SK-N-MC (cell line): ENCODE measurements around the gene FUT8.

Experiments used
- EZH2 ChIP-seq: fragments of 200-600 bp; sonication (generic); IDR thresholded peaks from one replicate; pipeline ENCODE4 v1.6.1; 2017; ENCODE audit warnings: antibody characterized with exemption
- FOXP2 ChIP-seq: optimal IDR thresholded peaks from 2 replicates; pipeline ENCODE3; 2011; ENCODE audit warnings: mild to moderate bottlenecking, moderate library complexity; ENCODE audit not compliant: insufficient read depth; ENCODE audit errors: extremely low read length, control extremely low read depth
- POLR2AphosphoS5 ChIP-seq: IDR thresholded peaks from 2 replicates; pipeline ENCODE4 v1.6.1; 2012; ENCODE audit warnings: mild to moderate bottlenecking, low read depth, low read length, borderline replicate concordance

DNA sequence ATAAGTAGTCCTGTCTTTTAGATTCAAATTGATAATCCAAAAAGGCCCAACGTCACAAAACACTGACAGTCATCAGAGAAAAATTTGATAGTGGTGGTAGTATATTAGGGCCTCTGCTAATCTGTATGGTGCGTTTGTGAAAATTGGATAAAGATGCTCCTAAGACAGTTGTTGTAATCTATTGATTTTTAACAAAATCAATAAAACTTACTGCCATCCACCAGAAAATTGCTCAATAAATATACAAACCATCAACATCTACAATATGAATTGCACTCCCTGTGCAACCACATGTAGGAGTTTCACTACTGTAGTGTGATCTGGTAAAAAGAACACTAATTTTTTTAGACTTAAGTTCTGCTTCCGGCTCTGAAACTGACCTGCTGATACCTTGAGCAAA is 336.8 kb downstream of the FUT8 start:
- TF ChIP-seq POLR2AphosphoS5 = no peak
- TF ChIP-seq EZH2 = no peak
- TF ChIP-seq FOXP2 = no peak
